Hepatocyte (in vitro differentiated cells): ENCODE measurements around the gene AKAP13.

Source experiments
- EZH2phosphoT487 ChIP-seq: fragments of 200-600 bp; sonication (generic); IDR thresholded peaks from one replicate; pipeline ENCODE4 v1.6.1; 2018; ENCODE audit warnings: antibody characterized with exemption, mild to moderate bottlenecking, low read depth, moderate library complexity; ENCODE audit not compliant: unreplicated experiment, severe bottlenecking
- TF ChIP-seq, protein P1 (sequence below): fragments of 200-600 bp; sonication (generic); IDR thresholded peaks from 2 replicates; pipeline ENCODE4 v1.5.1; 2016; ENCODE audit warnings: antibody characterized with exemption, mild to moderate bottlenecking; ENCODE audit not compliant: poor library complexity

GRCh38 chr15:85547386-85547785, 167.0 kb downstream of the AKAP13 start:
- TF ChIP-seq, protein P1, sequence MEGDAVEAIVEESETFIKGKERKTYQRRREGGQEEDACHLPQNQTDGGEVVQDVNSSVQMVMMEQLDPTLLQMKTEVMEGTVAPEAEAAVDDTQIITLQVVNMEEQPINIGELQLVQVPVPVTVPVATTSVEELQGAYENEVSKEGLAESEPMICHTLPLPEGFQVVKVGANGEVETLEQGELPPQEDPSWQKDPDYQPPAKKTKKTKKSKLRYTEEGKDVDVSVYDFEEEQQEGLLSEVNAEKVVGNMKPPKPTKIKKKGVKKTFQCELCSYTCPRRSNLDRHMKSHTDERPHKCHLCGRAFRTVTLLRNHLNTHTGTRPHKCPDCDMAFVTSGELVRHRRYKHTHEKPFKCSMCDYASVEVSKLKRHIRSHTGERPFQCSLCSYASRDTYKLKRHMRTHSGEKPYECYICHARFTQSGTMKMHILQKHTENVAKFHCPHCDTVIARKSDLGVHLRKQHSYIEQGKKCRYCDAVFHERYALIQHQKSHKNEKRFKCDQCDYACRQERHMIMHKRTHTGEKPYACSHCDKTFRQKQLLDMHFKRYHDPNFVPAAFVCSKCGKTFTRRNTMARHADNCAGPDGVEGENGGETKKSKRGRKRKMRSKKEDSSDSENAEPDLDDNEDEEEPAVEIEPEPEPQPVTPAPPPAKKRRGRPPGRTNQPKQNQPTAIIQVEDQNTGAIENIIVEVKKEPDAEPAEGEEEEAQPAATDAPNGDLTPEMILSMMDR, result no peak
- no peak for TF ChIP-seq EZH2phosphoT487
